GM12865 (cell line): Measurements from ENCODE around the gene FAM168B.

Experiments used
- DNase-seq: peaks from one replicate; pipeline ENCODE4 v3.0.0; 2010; ENCODE audit warnings: low read depth
- H3K4me3 ChIP-seq: 2 replicates; pipeline ENCODE4 v1.5.1; 2011; ENCODE audit warnings: mild to moderate bottlenecking, low read depth, low read length, control low read depth
- CTCF ChIP-seq: IDR thresholded peaks from 2 replicates; pipeline ENCODE4 v1.5.1; 2011; ENCODE audit warnings: low read length, control low read depth, low read depth, inconsistent platforms; ENCODE audit not compliant: insufficient read depth; ENCODE audit errors: missing control alignments

The FAM168B gene

GRCh38 chr2:131005216-131005935 lies 87.9 kb downstream of the FAM168B start:
- H3K4me3 ChIP-seq = no peak overlapping the region
- no peak for TF ChIP-seq CTCF
- no peak for DNase-seq

GRCh38 chr2:131004446-131005209 lies 88.6 kb downstream of the FAM168B start:
- no peak for DNase-seq
- no peak for TF ChIP-seq CTCF
- no peak overlapping the region for H3K4me3 ChIP-seq

DNA sequence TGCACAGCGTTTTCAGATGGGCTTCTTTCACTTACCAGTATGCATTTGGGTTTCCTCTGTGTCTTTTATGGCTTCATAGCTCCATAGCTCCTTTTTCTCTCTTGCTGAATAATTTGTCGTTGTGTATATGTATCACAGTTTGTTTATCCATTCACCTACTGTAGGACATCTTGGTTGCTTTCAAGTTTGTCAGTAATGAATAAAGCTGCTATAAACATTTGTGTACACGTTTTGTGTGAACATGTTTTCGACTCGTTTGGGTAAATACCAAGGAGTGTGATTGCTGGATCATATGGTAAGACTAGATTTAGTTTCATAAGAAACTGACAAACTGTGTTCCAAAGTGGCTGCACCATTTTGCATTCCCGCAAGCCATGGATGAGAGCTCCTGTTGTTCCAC lies 94.7 kb downstream of the FAM168B start:
- no peak for TF ChIP-seq CTCF
- DNase-seq = no peak

More for the DNA sequence above, 94.7 kb downstream of the FAM168B start:
- no peak overlapping the region for H3K4me3 ChIP-seq
